ENCODE data around the gene ASF1A. TPM values are rescaled to one million over a fixed set of nuclear protein-coding genes. Genes with fewer than 3 reads are reported as not detected.

ASF1A gene
- total and polyA plus RNA-seq, 2 donors from 2014 or later: 15.1 TPM

- TF ChIP-seq CTCF (IDR thresholded peaks at IDR 0.05; ENCODE audit: borderline replicate concordance, extremely low read depth, insufficient read depth): no peak
- no peaks in the 10 kb centered on the region for H3K9me3 ChIP-seq (ENCODE audit: control insufficient read depth in 2 of 3, insufficient read depth in 1 of 3, low read length in 3 of 3)
- H3K27ac ChIP-seq (ENCODE audit: low read depth in 2 of 2, low read length in 2 of 2): no peak overlapping the region
- peaks cover 10 to 43% (median 15%) of the 10 kb centered on the region in 3 donors for H3K36me3 ChIP-seq (ENCODE audit: control insufficient read depth in 2 of 3, insufficient read depth in 3 of 3, low read length in 3 of 3)
- no peak for DNase-seq
- no peak overlapping the region for H3K9ac ChIP-seq (ENCODE audit: low read length in 3 of 3)
- H3K4me3 ChIP-seq (ENCODE audit: low read length in 3 of 3): no peak overlapping the region
- H3K4me1 ChIP-seq (ENCODE audit: control insufficient read depth in 2 of 3, insufficient read depth in 2 of 3, low read depth in 1 of 3, low read length in 3 of 3): no peaks in the 10 kb centered on the region
- no peaks in the 10 kb centered on the region for H3K27me3 ChIP-seq (ENCODE audit: control insufficient read depth, insufficient read depth, low read length)
- no peak for FAIRE-seq
- intact Hi-C loops (cut with DNase I): no loop called here
These were observed 19.2 kb downstream of the ASF1A start for GRCh38 chr6:118913161-118913560.

GRCh38 chr6:118914598-118914997, 20.6 kb downstream of the ASF1A start:
- H3K4me1 ChIP-seq (ENCODE audit: control insufficient read depth in 2 of 3, insufficient read depth in 2 of 3, low read depth in 1 of 3, low read length in 3 of 3): no peaks in the 10 kb centered on the region
- FAIRE-seq (no peak), DNase-seq (no peak)
- no peak for TF ChIP-seq CTCF (IDR thresholded peaks at IDR 0.05; ENCODE audit: borderline replicate concordance, extremely low read depth, insufficient read depth)
- H3K36me3 ChIP-seq (ENCODE audit: control insufficient read depth in 2 of 3, insufficient read depth in 3 of 3, low read length in 3 of 3): peaks cover 6 to 38% (median 15%) of the 10 kb centered on the region in 3 donors
- H3K9ac ChIP-seq (ENCODE audit: low read length in 3 of 3): no peak overlapping the region
- no peaks in the 10 kb centered on the region for H3K27me3 ChIP-seq (ENCODE audit: control insufficient read depth, insufficient read depth, low read length)
- intact Hi-C loops (cut with DNase I): no loop called here
- no peak overlapping the region for H3K27ac ChIP-seq (ENCODE audit: low read depth in 2 of 2, low read length in 2 of 2)
- H3K9me3 ChIP-seq (ENCODE audit: control insufficient read depth in 2 of 3, insufficient read depth in 1 of 3, low read length in 3 of 3): no peaks in the 10 kb centered on the region
- no peak overlapping the region for H3K4me3 ChIP-seq (ENCODE audit: low read length in 3 of 3)

DNA sequence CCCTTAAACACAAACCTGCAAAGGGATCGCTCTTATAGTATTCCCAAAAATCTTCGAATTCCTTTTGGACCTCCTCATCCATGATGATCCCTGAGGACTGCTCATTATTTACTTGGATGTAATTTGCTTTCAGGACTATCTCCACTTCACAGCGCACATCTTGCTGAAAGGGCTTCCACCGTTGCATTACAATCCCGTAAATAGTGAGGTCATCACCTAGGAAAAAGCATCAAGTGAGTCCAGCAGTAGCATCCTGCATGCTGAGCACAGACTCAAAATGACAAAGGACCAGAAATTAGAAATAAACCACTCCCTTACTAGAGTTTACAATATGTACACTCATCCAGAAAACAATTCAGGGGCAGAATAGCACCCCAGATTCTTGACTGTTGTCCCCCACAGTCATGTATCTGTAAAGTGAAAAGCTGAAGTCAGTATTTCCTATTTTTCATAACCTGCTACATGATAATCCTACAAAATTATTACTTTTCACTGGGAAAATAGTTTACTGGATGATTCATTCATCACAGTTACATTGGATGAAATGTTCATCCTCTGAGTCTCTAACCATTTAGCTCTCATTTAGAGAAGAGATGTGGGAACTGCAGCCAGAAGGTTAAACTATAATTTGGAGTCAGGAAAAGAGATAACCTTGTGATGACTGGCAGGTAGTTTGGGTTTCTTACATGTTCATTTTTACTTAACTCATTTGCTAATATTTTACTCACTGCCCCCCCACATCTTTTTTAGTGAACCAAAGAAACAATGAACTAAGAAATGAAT, 23.8 kb downstream of the ASF1A start:
- no peak overlapping the region for H3K4me3 ChIP-seq (ENCODE audit: low read length in 3 of 3)
- H3K36me3 ChIP-seq (ENCODE audit: control insufficient read depth in 2 of 3, insufficient read depth in 3 of 3, low read length in 3 of 3): peaks cover 6 to 43% (median 23%) of the 10 kb centered on the region in 3 donors
- FAIRE-seq (no peak), DNase-seq (no peak)
- no peak for TF ChIP-seq CTCF (IDR thresholded peaks at IDR 0.05; ENCODE audit: borderline replicate concordance, extremely low read depth, insufficient read depth)
- no peak overlapping the region for H3K9ac ChIP-seq (ENCODE audit: low read length in 3 of 3)
- H3K9me3 ChIP-seq (ENCODE audit: control insufficient read depth in 2 of 3, insufficient read depth in 1 of 3, low read length in 3 of 3): no peaks in the 10 kb centered on the region
- H3K27ac ChIP-seq (ENCODE audit: low read depth in 2 of 2, low read length in 2 of 2): no peak overlapping the region
- no peaks in the 10 kb centered on the region for H3K27me3 ChIP-seq (ENCODE audit: control insufficient read depth, insufficient read depth, low read length)
- intact Hi-C loops (cut with DNase I): no loop called here
- no peaks in the 10 kb centered on the region for H3K4me1 ChIP-seq (ENCODE audit: control insufficient read depth in 2 of 3, insufficient read depth in 2 of 3, low read depth in 1 of 3, low read length in 3 of 3)
